GM19240 (cell line): ENCODE data around the gene SH2D2A.
A peak's percentile ranks its signal among the peaks of the same experiment; 100 is the strongest.

ENCODE experiments used
- DNase-seq: peaks from one replicate; pipeline ENCODE4 v3.0.0; 2011; ENCODE audit warnings: low spot score; ENCODE audit not compliant: insufficient read length

Gene SH2D2A

DNA sequence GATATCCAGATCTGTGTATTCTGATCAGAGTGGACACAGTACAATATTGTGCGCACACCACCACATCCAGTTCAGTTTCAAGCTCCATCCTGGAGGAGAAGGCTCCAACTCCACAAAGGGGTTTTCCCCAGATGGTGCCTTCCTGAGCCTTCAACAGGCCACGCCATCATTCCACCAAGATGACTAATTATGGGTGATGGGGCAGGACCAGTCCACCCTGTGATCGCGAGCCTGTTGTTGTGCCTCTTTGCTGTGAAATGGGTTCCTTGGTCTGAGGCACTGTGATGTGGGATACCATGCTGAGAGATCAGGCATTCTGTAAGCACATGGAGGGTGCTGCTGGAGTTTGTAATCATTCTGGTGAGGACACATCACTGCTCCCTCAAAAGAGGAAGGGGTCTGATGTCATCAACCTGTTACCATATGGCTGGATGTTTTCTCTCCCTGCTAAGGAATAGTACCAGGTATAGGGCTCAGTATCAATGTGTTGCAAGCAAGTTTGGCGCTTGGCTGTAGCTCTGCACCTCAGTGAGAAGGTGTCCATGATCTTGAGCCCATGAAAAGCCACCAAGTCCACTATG, 6.7 kb upstream of the SH2D2A start:
- DNase-seq, result no peak

- DNase-seq, result no peak
Measured at GRCh38 chr1:156822680-156823079, 6.0 kb upstream of the SH2D2A start.

GRCh38 chr1:156821801-156822200, 5.2 kb upstream of the SH2D2A start:
- DNase-seq, result no peak

DNA sequence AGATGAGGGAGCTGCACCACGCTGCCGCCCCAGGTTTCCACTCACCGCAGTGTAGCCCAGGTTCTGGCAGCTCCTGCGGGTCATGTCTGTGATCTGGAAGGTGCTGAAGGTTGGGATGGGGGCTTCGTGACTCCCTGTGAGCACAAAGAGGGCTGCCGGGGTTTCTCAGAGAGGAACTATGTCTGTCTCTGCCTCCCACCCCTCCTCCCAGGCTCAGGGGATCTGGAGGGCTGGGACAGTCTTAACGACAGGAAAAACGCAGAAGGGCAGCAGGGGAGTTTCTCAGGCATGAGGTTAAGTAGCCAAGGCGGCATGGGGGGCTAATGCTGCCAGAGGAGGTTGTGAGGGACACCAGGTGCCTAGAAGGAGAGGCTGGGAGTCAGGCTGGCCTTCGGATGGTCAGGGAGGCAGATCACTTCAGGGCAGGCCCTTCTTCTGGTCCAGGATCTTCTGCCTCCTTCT, 656 bp downstream of the SH2D2A start:
- DNase-seq, result no peak

DNA sequence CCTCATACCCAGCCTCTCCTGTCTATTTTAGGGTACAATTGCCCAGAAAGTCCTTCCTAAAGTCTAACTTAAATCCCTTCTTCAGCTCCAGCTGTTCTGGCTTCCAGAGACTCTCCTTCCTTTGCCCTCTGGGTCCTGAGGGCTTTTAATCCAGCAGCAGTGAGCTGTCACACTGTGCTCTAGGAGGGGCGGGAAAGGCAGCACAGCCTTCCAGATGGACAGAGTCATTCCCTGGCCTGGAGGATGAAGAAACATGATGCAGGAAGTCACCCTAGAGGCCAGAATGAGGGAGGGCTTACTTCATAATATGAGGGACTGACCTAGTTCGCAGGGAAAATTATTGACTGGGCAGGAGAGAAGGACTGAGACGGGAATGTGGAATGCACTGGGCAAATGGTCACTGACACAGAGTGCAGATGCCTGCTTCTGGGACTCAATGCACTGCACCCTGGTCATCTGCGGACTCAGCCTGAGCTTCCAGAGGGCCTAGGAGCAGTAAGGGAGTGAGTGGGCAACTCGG, 1.3 kb downstream of the SH2D2A start:
- no peak for DNase-seq

- no peak for DNase-seq
Measured at GRCh38 chr1:156814571-156815260, 1.9 kb downstream of the SH2D2A start.

GRCh38 chr1:156813750-156814570, 2.7 kb downstream of the SH2D2A start:
- peak; percentile 38 for DNase-seq

DNA sequence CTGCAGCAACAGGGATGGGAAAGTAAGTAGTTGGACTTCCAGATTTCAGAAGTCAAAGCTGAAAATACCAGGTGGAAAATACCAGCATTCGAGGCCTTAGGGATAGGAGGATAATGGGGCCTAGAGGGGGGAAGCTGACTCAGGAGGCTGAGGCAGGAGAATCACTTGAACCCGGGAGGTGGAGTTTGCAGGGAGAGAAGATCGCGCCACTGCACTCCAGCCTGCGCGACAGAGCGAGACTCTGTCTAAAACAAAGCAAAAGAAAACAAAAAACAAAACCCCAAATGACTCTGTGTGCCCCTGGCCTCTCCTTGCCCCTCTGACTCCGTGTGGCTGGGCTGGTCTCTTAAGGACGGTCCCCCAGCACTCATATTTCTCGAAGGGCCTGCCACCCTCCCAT, 3.4 kb downstream of the SH2D2A start:
- no peak for DNase-seq

DNA sequence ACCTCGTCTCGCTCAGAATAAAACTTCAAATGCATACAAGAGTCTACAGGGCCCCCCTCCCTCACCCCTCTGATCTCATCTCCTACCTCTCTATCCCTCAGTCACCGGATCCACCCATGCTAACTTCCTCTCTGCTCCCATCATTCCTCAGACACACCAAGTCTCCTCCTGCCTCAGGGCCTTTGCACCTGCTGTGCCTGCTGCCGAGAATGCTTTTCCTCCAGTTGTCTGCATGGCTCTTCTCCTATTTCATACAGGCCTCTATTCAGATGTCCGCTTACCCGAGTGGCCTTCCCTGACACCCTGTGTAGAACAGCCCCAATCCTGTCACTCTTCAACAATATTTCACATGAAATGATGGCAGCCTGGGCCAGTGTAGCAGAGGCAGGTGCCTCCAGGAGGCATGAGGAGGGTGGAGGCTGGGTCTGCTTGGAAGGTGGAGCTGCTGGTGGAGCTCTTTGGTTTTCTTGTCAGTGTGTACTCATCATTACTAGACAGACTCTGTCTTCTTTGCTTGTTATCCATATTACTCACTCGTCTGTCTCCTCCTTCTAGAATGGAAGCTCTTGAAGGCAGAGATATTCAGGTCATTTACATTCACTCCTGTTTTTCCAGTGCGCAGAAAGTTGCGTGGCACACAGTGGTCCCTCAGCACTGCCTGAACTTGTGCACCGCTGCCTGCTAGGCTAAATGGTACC, 4.2 kb downstream of the SH2D2A start:
- DNase-seq, result no peak

DNA sequence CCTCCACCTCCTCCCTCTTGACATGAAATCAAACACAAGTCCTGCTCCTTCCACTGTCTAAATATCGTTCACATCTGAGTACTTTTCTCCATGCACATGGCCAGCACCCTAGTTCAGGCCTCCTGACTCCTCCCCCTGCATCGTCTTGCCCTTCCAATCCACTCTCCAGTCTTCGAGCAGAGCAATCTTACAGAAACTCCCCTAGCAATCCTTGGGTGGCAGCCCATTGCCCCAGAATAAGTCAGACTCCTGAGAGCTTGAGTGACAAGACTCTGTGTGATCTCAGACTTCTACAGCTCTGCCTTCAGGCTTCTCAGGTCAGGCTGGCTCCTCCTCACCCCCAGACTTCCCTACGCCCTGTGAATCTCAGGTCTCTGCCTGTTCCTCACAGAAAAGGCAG, 5.5 kb downstream of the SH2D2A start:
- no peak for DNase-seq

DNA sequence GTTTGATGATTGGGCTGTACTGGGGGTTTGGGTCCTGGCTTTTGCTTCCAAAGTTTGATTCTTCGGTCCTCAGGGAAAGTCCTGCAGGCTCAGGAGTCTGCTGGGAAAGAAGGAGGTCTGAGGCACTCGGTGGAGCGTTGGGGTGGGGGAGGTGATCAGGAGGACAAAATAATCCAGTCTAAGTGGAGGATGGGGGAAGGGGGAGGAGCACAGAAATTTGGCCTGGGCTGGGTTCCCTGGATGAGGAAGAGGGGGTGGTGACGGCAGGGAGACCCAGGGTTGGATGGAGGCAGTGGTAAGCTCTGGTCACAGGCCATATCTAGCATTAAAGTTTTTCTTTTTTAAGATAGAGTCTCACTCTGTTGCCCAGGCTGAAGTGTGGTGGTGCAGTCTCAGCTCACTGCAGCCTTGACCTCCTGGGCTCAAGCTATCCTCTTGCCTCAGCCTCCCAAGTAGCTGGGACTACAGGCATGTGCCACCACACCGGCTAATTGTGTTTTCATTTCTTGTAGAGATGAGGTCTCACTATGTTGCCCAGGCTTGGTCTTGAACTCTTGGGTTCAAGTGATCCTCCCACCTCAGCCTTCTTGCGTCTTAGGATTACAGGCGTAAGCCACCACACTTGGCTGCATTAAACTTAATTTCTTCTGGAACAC, 6.8 kb downstream of the SH2D2A start:
- DNase-seq, result no peak

GRCh38 chr1:156809281-156809680, 7.4 kb downstream of the SH2D2A start:
- no peak for DNase-seq

- DNase-seq, result no peak
Measured at GRCh38 chr1:156808186-156809030, 8.2 kb downstream of the SH2D2A start.

- DNase-seq, result no peak
Measured at GRCh38 chr1:156807627-156808026, 9.0 kb downstream of the SH2D2A start.

DNA sequence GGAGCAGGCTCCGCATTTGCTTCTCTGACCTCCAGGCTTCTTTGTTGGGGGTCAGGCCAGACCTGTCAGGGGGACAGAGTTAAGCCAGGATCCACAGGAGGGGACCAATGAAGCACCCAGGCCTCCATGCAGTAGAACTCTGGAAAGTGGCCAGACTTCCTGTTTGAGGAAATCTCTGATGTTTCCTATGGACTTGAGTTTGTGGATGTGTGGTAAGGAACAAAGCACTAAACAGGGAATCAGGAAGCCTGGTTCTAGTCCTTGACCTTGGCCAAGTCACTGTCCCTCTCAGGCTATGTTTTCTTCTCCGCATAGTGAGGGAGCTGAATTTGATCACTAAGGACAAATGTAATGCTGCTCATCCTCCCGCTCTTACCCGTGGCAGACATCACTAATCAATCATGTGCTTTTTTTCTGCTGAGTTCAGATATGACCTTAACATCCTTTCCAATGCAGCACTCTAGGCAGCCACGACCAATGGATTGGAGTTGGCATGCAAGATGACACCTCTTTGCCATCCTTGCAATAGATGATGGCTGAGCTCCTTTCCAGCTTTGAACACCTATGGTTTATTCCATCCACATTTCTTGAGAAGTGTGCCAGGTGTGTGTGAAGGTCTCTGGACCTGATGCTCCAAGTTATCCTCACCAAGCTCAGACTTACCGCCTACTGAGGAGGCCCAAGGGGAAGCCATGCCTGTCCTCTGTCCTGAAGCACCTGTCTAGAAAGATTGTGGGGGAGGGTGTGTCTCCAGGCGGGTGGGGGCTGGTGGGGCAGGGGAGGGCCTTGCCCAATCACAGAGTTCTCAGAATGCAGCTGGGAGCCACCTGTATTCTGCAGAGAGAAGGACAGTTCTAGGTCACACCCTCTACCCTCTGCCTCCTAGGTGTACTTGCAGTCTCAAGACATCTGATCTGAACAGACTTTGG, 9.9 kb downstream of the SH2D2A start:
- no peak for DNase-seq

DNA sequence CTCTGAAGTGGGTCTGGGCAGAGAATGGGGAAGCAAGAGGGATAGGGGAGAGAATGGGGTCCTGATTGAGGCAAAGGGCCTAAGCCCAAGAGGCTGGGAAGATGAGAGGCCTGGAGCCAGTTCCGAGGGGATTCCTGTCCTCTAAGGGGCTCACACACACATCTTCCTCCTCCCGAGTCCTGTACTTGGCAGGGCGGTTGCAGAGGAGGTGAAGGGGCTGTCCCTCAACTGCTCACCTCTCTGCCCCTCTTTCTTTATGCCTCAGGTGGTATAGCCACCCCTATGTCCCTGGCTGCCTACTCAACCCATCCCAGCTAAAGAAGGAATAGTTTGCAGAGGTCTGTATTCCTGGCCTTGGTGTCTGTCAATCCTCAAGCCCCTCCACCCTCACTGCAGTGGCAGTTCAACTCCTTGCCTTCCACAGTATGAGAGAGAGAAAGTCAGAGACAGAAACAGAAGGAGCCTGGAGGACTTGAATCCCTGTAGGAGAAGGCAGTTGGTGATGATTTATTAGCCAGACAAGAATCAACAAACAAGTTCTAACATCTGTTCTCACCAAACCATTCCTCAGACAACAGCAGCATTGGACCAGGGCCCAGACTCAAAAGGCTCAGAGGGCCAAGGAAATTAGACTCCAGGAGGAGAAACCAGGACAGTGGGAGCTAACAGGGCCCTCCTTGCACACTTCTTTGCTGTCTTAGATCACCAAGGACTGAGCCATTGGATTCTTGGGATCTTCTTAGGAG, 10.7 kb downstream of the SH2D2A start:
- no peak for DNase-seq

- DNase-seq, result no peak
Measured at GRCh38 chr1:156804572-156805243, 11.9 kb downstream of the SH2D2A start.

DNA sequence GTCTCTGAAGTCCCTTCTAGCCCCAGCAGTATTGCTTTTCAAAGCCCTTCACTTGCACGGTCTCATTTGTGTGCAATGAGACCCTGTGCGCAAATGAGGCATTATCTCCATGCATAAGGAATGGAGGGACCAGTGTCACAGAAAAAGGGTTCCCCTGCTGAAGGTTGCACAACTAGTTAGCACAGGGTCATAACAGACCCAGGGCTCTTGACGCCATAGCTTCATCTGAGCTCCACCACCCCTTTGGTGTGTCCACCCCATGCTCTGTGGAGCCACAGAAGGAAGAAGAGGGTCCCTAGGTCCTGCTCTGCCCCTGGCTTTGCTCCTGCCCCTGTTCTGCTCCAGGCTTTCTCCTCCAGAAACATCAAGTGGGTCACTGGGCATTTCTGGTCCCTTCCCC, 12.6 kb downstream of the SH2D2A start:
- DNase-seq, result no peak
